HEK293T (cell line): Measurements from ENCODE around the gene NEURL4.
A peak's percentile ranks its signal among the peaks of the same experiment; 100 is the strongest.

Source experiments
- CTCF ChIA-PET: fragments of 350-600 bp; formaldehyde crosslinking; extraction: SDS; loops from one replicate; lab custom pipeline; 2021; ENCODE audit warnings: antibody characterized with exemption, inconsistent platforms; lab: Yijun Ruan, JAX
- POLR2A ChIA-PET: fragments of 350-600 bp; formaldehyde crosslinking; extraction: SDS; loops from one replicate; lab custom pipeline; 2020; ENCODE audit warnings: antibody characterized with exemption, inconsistent platforms; lab: Yijun Ruan, JAX
- DNase-seq: peaks from one replicate; pipeline ENCODE4 v3.0.0; 2012; ENCODE audit warnings: mixed read lengths; ENCODE audit errors: extremely low spot score
- ARNT ChIP-seq: fragments of 450-650 bp; IDR thresholded peaks from 2 replicates; pipeline ENCODE4 v1.6.1; 2017; ENCODE audit warnings: mild to moderate bottlenecking
- BHLHE40 ChIP-seq: fragments of 450-650 bp; IDR thresholded peaks from 2 replicates; pipeline ENCODE4 v1.6.1; 2016; ENCODE audit warnings: mild to moderate bottlenecking, moderate library complexity, borderline replicate concordance
- CTBP1 ChIP-seq: fragments of 450-650 bp; IDR thresholded peaks from 2 replicates; pipeline ENCODE4 v1.6.1; 2016; ENCODE audit warnings: borderline replicate concordance
- ELF4 ChIP-seq: fragments of 450-650 bp; IDR thresholded peaks from 2 replicates; pipeline ENCODE4 v1.6.1; 2017; ENCODE audit warnings: antibody characterized with exemption
- FOXA1 ChIP-seq: fragments of 450-650 bp; IDR thresholded peaks from 2 replicates; pipeline ENCODE4 v1.6.1; 2016; ENCODE audit warnings: mild to moderate bottlenecking
- FOXK2 ChIP-seq: fragments of 450-650 bp; IDR thresholded peaks from 2 replicates; pipeline ENCODE4 v1.6.1; 2016; ENCODE audit warnings: mild to moderate bottlenecking
- FOXM1 ChIP-seq: fragments of 450-650 bp; IDR thresholded peaks from 2 replicates; pipeline ENCODE4 v1.6.1; 2017; ENCODE audit warnings: mild to moderate bottlenecking, borderline replicate concordance
- HDGF ChIP-seq: fragments of 450-650 bp; IDR thresholded peaks from 2 replicates; pipeline ENCODE4 v1.6.1; 2017; ENCODE audit warnings: antibody characterized with exemption, borderline replicate concordance
- L3MBTL2 ChIP-seq: fragments of 450-650 bp; conservative IDR thresholded peaks from 2 replicates; pipeline ENCODE4 v1.6.1; 2016; ENCODE audit warnings: mild to moderate bottlenecking
- LEF1 ChIP-seq: fragments of 450-650 bp; IDR thresholded peaks from 2 replicates; pipeline ENCODE4 v1.6.1; 2017; ENCODE audit warnings: mild to moderate bottlenecking, borderline replicate concordance
- NFRKB ChIP-seq: fragments of 450-650 bp; IDR thresholded peaks from 2 replicates; pipeline ENCODE4 v1.6.1; 2016; ENCODE audit warnings: mild to moderate bottlenecking, moderate library complexity
- PKNOX1 ChIP-seq: fragments of 450-650 bp; IDR thresholded peaks from 2 replicates; pipeline ENCODE4 v1.6.1; 2016
- SP1 ChIP-seq: fragments of 450-650 bp; IDR thresholded peaks from 2 replicates; pipeline ENCODE4 v1.6.1; 2017
- SUZ12 ChIP-seq: fragments of 450-650 bp; IDR thresholded peaks from 2 replicates; pipeline ENCODE4 v1.6.1; 2016; ENCODE audit warnings: mild to moderate bottlenecking
- TARDBP ChIP-seq: fragments of 450-650 bp; IDR thresholded peaks from 2 replicates; pipeline ENCODE4 v1.6.1; 2016
- ZNF384 ChIP-seq: fragments of 450-650 bp; IDR thresholded peaks from 2 replicates; pipeline ENCODE4 v1.6.1; 2016

The NEURL4 gene

GRCh38 chr17:7315570-7316235, 13.4 kb downstream of the NEURL4 start:
- ChIA-PET CTCF (interaction anchor here (0.7 kb wide), 1 partner anchor 9 kb away, joined by 4 read pairs; no protein-coding TSS in a partner anchor), POLR2A (interaction anchor here (6.4 kb wide), 1 partner anchor 12 kb away, joined by 56 read pairs; the partner anchor contains the start of gene NEURL4)
- TF ChIP-seq LEF1 (no peak), ZNF384 (no peak), SP1 (no peak), CTBP1 (no peak), TARDBP (no peak), SUZ12 (no peak), ELF4 (no peak), L3MBTL2 (no peak), FOXA1 (no peak), FOXM1 (no peak), ARNT (no peak), FOXK2 (no peak), PKNOX1 (no peak), NFRKB (no peak), HDGF (no peak), BHLHE40 (no peak)
- no peak for DNase-seq

GRCh38 chr17:7314719-7315569, 14.2 kb downstream of the NEURL4 start, which contains the start of gene GPS2:
GPS2 (minus strand) TSS chr17:7315360; CDS start chr17:7315052, 308 bp downstream.
- POLR2A ChIA-PET, result interaction anchor here (0.6 to 6.4 kb wide), 5 partner anchors 13 to 94 kb away, joined by 4 to 56 read pairs (median 7); partner anchors contain the start of genes NEURL4, SLC2A4 and TMEM256

DNA sequence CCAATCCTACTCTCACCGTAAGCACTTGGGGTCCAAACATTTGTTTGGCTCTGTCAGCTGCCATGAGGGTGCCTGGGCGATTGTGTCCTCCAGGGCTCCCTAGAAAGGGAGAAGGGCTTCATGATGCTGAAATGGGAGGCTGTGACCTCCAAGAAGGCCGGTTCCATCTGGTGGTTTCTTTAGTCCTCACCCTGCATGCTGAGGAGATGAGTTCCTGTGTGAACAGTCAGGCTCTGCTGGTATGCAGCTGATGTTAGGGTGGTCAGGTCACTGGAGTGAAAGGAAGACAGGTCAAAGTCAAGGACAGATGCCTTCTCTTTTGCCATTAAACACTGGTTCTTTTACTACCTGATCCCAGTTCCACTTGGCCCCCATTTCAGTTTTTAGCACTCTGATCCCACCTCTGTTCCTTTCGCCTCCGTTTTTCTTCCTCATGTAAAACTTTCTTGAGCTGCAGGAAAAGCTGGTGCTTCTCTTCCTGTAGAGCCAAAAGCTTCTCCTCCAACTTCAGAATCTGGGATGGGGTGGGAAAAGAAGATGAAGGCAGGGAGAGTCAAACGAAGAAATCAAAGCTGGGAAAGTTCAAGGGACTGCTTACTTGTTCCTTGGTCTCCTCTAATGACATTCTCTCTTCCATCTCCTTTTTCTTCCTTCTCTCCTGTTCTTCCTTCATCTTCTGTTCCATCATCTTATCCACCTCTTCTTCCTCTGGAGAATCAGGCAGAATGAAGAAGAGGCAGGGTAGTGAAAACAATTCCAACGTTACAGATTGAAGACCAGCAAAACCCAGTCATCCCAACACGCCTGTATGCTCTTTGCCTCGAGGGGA, 15.0 kb downstream of the NEURL4 start:
- TF ChIP-seq SUZ12, result no peak
- TF ChIP-seq HDGF, result no peak
- no peak for TF ChIP-seq ELF4
- TF ChIP-seq ZNF384, result no peak
- no peak for TF ChIP-seq BHLHE40
- no peak for TF ChIP-seq ARNT
- no peak for TF ChIP-seq TARDBP
- TF ChIP-seq L3MBTL2, result no peak; the same call in 1 of the 2 replicates
- TF ChIP-seq PKNOX1, result no peak
- no peak for DNase-seq
- ChIA-PET POLR2A (interaction anchor here (0.6 to 6.4 kb wide), 8 partner anchors 14 to 93 kb away, joined by 3 to 56 read pairs (median 5); partner anchors contain the start of genes GABARAP, NEURL4, SLC2A4 and TMEM256), CTCF (interaction anchor here (1.2 to 1.4 kb wide), 3 partner anchors 11 to 246 kb away, joined by 3 to 5 read pairs (median 3); partner anchors contain the start of gene NEURL4)

More at GRCh38 chr17:7314719-7315569, 14.2 kb downstream of the NEURL4 start, which contains the start of gene GPS2:
- TF ChIP-seq SUZ12, result no peak
- no peak for TF ChIP-seq TARDBP
- TF ChIP-seq L3MBTL2, result peak; percentile 68
- peak; percentile 83 for TF ChIP-seq ELF4
- no peak for TF ChIP-seq SP1
- TF ChIP-seq ARNT, result peak; percentile 50; the same call in 1 of the 2 replicates
- peak; percentile 80; the same call in 1 of the 2 replicates for TF ChIP-seq HDGF
- CTCF ChIA-PET, result interaction anchor here (0.7 kb wide), 1 partner anchor 10 kb away, joined by 4 read pairs; no protein-coding TSS in a partner anchor
- peak; percentile 92 for DNase-seq

DNA sequence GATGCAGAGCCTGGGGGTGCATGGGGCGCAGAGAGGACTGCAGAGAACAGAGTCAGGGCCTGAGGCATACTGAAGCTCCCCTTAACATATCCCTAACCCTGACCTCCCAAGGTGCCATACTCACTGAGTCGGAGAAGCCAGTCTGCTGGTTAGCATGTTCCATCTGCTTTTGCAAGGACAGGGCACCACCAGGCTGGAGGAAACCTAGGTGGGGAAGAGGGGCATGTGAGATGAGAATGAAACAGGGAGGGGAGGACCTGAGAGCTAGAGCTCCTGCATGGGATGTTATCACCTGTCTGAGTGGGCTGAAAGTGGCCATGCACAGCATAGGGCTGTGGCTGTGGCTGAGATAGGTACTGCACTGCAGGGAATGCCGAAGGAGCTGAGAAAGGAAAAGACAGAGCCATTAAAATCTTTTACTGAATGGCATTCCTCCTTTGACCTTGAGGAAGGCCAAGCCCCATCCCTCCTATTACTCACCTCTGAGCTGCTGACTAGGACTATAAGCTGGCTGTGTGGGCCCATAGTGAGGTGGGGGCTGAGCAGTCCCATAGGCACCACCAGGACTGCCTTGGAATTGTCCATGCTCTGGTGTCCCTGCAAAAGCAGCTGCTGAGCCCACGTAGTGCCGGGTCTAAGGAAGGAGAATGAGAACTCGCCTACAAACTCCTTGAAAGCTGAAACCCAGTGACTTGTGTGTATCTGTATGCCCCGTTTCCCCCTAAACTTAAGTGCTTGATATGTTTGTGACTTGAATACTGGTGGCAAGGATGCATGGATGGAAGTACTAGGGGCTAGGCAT, 15.8 kb downstream of the NEURL4 start:
- CTCF ChIA-PET, result interaction anchor here (1.2 to 1.4 kb wide), 3 partner anchors 12 to 247 kb away, joined by 3 to 5 read pairs (median 3); partner anchors contain the start of gene NEURL4
- peak; percentile 33 for DNase-seq
- TF ChIP-seq FOXM1 (no peak), SUZ12 (no peak), FOXA1 (no peak), ZNF384 (no peak), L3MBTL2 (no peak), NFRKB (no peak), LEF1 (no peak), TARDBP (no peak), CTBP1 (no peak), PKNOX1 (no peak), SP1 (no peak), ELF4 (no peak), ARNT (no peak), FOXK2 (no peak), BHLHE40 (no peak; the same call in 1 of the 2 replicates), HDGF (no peak)
- POLR2A ChIA-PET, result interaction anchor here (0.8 to 6.4 kb wide), 7 partner anchors 15 to 92 kb away, joined by 3 to 56 read pairs (median 6); partner anchors contain the start of genes GABARAP and NEURL4
